Natural killer cell treated with Interleukin-12 subunit alpha and Interleukin-12 subunit beta and Interleukin-15 and Interleukin-18, amount 100 ng/mL, for 72 hours (primary cell): ENCODE results near the gene TOMM40. TPM values are rescaled to one million over a fixed set of nuclear protein-coding genes. Genes with fewer than 3 reads are reported as not detected.

ENCODE experiments used
- ATAC-seq, 2 donors: fragments of 150-1000 bp; cut with Tn5 transposase in 1 of 2; sonication (Bioruptor Pico), chemical (Tn5 transposase) in 1 of 2; 2 replicates each; pipeline ENCODE4 v1.10.0; 2021
- DNase-seq: peaks from one replicate; pipeline ENCODE4 v3.0.0; 2022; ENCODE audit warnings: low spot score
- H3K27ac Mint-ChIP-seq, 2 donors: 1 replicate in 1 of 2; 2 replicates in 1 of 2; pipeline ENCODE4 v1.8.0; 2022; ENCODE audit warnings: mixed read lengths in 2 of 2, mild to moderate bottlenecking in 1 of 2, moderate library complexity in 1 of 2
- H3K27me3 Mint-ChIP-seq, 2 donors: 1 replicate in 1 of 2; 2 replicates in 1 of 2; pipeline ENCODE4 v1.8.0; 2022; ENCODE audit warnings: mixed read lengths in 2 of 2
- H3K36me3 Mint-ChIP-seq: one replicate; pipeline ENCODE4 v1.8.0; 2022; ENCODE audit warnings: mixed read lengths
- H3K4me1 Mint-ChIP-seq, 2 donors: 1 replicate in 1 of 2; 2 replicates in 1 of 2; pipeline ENCODE4 v1.8.0; 2022; ENCODE audit warnings: low read depth in 2 of 2, mixed read lengths in 2 of 2, mild to moderate bottlenecking in 1 of 2
- H3K4me3 Mint-ChIP-seq: one replicate; pipeline ENCODE4 v1.8.0; 2022; ENCODE audit warnings: mixed read lengths
- H3K9me3 Mint-ChIP-seq: 2 replicates; pipeline ENCODE4 v1.8.0; 2022; ENCODE audit warnings: mixed read lengths
- total RNA-seq, 2 donors: library from RNA; stranded (reverse); gene quantifications; one replicate each; pipeline ENCODE4 v1.2.3, GENCODE V29; 2022

TOMM40 gene
- total RNA-seq: 100 to 1,000 TPM; 119 to 240 TPM

- Mint-ChIP-seq H3K4me3 (peak within 1 kb of the TSS; percentile 97), H3K27me3 (no peaks in the 10 kb centered on the region), H3K27ac (peak within 1 kb of the TSS; percentile 81 to 88), H3K9me3 (no peaks in the 10 kb centered on the region), H3K4me1 (peaks cover 31 to 33% of the 10 kb centered on the region in 2 donors), H3K36me3 (peaks cover 9% of the 10 kb centered on the region)
- DNase-seq: peak; percentile 99
- ATAC-seq: no peak
Observed at GRCh38 chr19:44891016-44891882, at the start of gene TOMM40. TOMM40 (plus strand) TSS chr19:44891254; CDS start chr19:44891416, 162 bp downstream.

- no peak for ATAC-seq
- H3K4me3 Mint-ChIP-seq: peak overlapping the region; percentile 88
- no peaks in the 10 kb centered on the region for H3K9me3 Mint-ChIP-seq
- peaks cover 9 to 20% of the 10 kb centered on the region in 2 donors for H3K27me3 Mint-ChIP-seq
- DNase-seq: no peak
- H3K36me3 Mint-ChIP-seq: no peaks in the 10 kb centered on the region
- peaks cover 20 to 25% of the 10 kb centered on the region in 2 donors for H3K4me1 Mint-ChIP-seq
- peak overlapping the region; percentile 19 to 26 for H3K27ac Mint-ChIP-seq
Observed at GRCh38 chr19:44845286-44845611, 45.8 kb upstream of the TOMM40 start.

- peaks cover 20 to 25% of the 10 kb centered on the region in 2 donors for H3K4me1 Mint-ChIP-seq
Observed at GRCh38 chr19:44845612-44846454, 45.2 kb upstream of the TOMM40 start, which contains the start of gene NECTIN2. NECTIN2 (plus strand) TSS chr19:44846297; CDS start chr19:44846526, 229 bp downstream.

GRCh38 chr19:44846455-44847143, 44.5 kb upstream of the TOMM40 start:
- peaks cover 9 to 20% of the 10 kb centered on the region in 2 donors for H3K27me3 Mint-ChIP-seq
- H3K9me3 Mint-ChIP-seq: no peaks in the 10 kb centered on the region
- ATAC-seq (no peak), DNase-seq (no peak)
- H3K4me3 Mint-ChIP-seq: peak overlapping the region; percentile 81
- H3K4me1 Mint-ChIP-seq: peaks cover 20 to 25% of the 10 kb centered on the region in 2 donors
- peak overlapping the region in 1 of 2 donors; percentile 30 for H3K27ac Mint-ChIP-seq
- H3K36me3 Mint-ChIP-seq: no peaks in the 10 kb centered on the region

More at GRCh38 chr19:44845612-44846454, 45.2 kb upstream of the TOMM40 start, which contains the start of gene NECTIN2:
- Mint-ChIP-seq H3K27me3 (peaks cover 9 to 20% of the 10 kb centered on the region in 2 donors), H3K27ac (peak within 1 kb of the TSS; percentile 19 to 30), H3K4me3 (peak within 1 kb of the TSS; percentile 88), H3K9me3 (no peaks in the 10 kb centered on the region), H3K36me3 (no peaks in the 10 kb centered on the region)
- DNase-seq (peak; percentile 97), ATAC-seq (peak; percentile 85 to 93)

GRCh38 chr19:44847144-44848035, 43.7 kb upstream of the TOMM40 start:
- H3K27me3 Mint-ChIP-seq: peaks cover 9 to 20% of the 10 kb centered on the region in 2 donors
- peak overlapping the region; percentile 81 for H3K4me3 Mint-ChIP-seq
- peak overlapping the region in 1 of 2 donors; percentile 30 for H3K27ac Mint-ChIP-seq
- DNase-seq (no peak), ATAC-seq (no peak)
- H3K4me1 Mint-ChIP-seq: peaks cover 20 to 25% of the 10 kb centered on the region in 2 donors
- H3K9me3 Mint-ChIP-seq: no peaks in the 10 kb centered on the region
- H3K36me3 Mint-ChIP-seq: no peaks in the 10 kb centered on the region

- Mint-ChIP-seq H3K27ac (no peak overlapping the region), H3K4me1 (peaks cover 20 to 25% of the 10 kb centered on the region in 2 donors), H3K4me3 (no peak overlapping the region), H3K9me3 (no peaks in the 10 kb centered on the region), H3K27me3 (peaks cover 13 to 20% of the 10 kb centered on the region in 2 donors), H3K36me3 (no peaks in the 10 kb centered on the region)
- no peak for ATAC-seq
- no peak for DNase-seq
Observed at GRCh38 chr19:44848036-44848811, 42.8 kb upstream of the TOMM40 start.

GRCh38 chr19:44848812-44849447, 42.1 kb upstream of the TOMM40 start:
- Mint-ChIP-seq H3K36me3 (no peaks in the 10 kb centered on the region), H3K4me3 (no peak overlapping the region), H3K27me3 (peaks cover 16 to 20% of the 10 kb centered on the region in 2 donors), H3K27ac (no peak overlapping the region), H3K4me1 (peaks cover 20 to 25% of the 10 kb centered on the region in 2 donors), H3K9me3 (no peaks in the 10 kb centered on the region)
- ATAC-seq (no peak), DNase-seq (no peak)

- H3K27ac Mint-ChIP-seq: no peak overlapping the region
Observed at GRCh38 chr19:44850641-44851109, 40.4 kb upstream of the TOMM40 start.

GRCh38 chr19:44851427-44851826, 39.6 kb upstream of the TOMM40 start:
- ATAC-seq: peak; percentile 34 to 36
- H3K4me3 Mint-ChIP-seq: no peak overlapping the region
- no peak for DNase-seq
- no peaks in the 10 kb centered on the region for H3K36me3 Mint-ChIP-seq
- peaks cover 11 to 14% of the 10 kb centered on the region in 2 donors for H3K4me1 Mint-ChIP-seq
- no peak overlapping the region for H3K27ac Mint-ChIP-seq
- peaks cover 7 to 16% of the 10 kb centered on the region in 2 donors for H3K27me3 Mint-ChIP-seq
- no peaks in the 10 kb centered on the region for H3K9me3 Mint-ChIP-seq

More at GRCh38 chr19:44850641-44851109, 40.4 kb upstream of the TOMM40 start:
- H3K36me3 Mint-ChIP-seq: no peaks in the 10 kb centered on the region
- peaks cover 11 to 13% of the 10 kb centered on the region in 2 donors for H3K4me1 Mint-ChIP-seq
- peaks cover 10 to 16% of the 10 kb centered on the region in 2 donors for H3K27me3 Mint-ChIP-seq
- no peaks in the 10 kb centered on the region for H3K9me3 Mint-ChIP-seq
- H3K4me3 Mint-ChIP-seq: no peak overlapping the region
- no peak for ATAC-seq
- no peak for DNase-seq

GRCh38 chr19:44855606-44856005, 35.4 kb upstream of the TOMM40 start:
- Mint-ChIP-seq H3K4me3 (no peak overlapping the region), H3K27ac (no peak overlapping the region), H3K9me3 (no peaks in the 10 kb centered on the region), H3K36me3 (no peaks in the 10 kb centered on the region), H3K27me3 (peaks cover 6 to 7% of the 10 kb centered on the region in 2 donors), H3K4me1 (peaks cover 0 to 4% of the 10 kb centered on the region in 2 donors)
- DNase-seq: no peak
- no peak for ATAC-seq

GRCh38 chr19:44856421-44857083, 34.5 kb upstream of the TOMM40 start:
- Mint-ChIP-seq H3K27me3 (peaks cover 6 to 7% of the 10 kb centered on the region in 2 donors), H3K4me1 (peaks cover 0 to 4% of the 10 kb centered on the region in 2 donors), H3K4me3 (no peak overlapping the region), H3K36me3 (no peaks in the 10 kb centered on the region), H3K9me3 (no peaks in the 10 kb centered on the region), H3K27ac (no peak overlapping the region)
- ATAC-seq: no peak
- DNase-seq: no peak
